B cell (primary cell): ENCODE data around the gene KCTD10. TPM values are rescaled to one million over a fixed set of nuclear protein-coding genes. Genes with fewer than 3 reads are reported as not detected.
"Not testable (repeated sequence)": the region's sequence is repeated elsewhere in the genome, so short reads cannot be mapped to it uniquely, and the experiment has no call there.

Experiments
- ATAC-seq: fragments of 200-7000 bp; cut with Tn5 transposase; one replicate; pipeline ENCODE4 v1.10.0; 2021; ENCODE audit warnings: low read depth, mild to moderate bottlenecking, moderate number of reproducible peaks, moderate library complexity
- CTCF ChIA-PET: fragments of 350-600 bp; sonication (Branson Sonifier 250); formaldehyde crosslinking; loops from one replicate; lab custom pipeline; 2021; ENCODE audit warnings: antibody characterized with exemption, inconsistent platforms; lab: Charles Lee
- POLR2A ChIA-PET: fragments of 350-600 bp; sonication (Branson Sonifier 250); formaldehyde crosslinking; loops from one replicate; lab custom pipeline; 2021; ENCODE audit warnings: antibody characterized with exemption; lab: Charles Lee
- DNase-seq: peaks from one replicate; pipeline ENCODE4 v3.0.0; 2013
- H2AFZ ChIP-seq: 2 replicates; pipeline ENCODE4 v1.6.1; 2012; ENCODE audit warnings: mild to moderate bottlenecking, low read depth, low read length; ENCODE audit not compliant: insufficient read depth, poor library complexity, severe bottlenecking
- H3K27ac ChIP-seq, 2 donors: 1 replicate in 1 of 2; 2 replicates in 1 of 2; pipeline ENCODE4 v1.5.1; 2012 to 2013; ENCODE audit warnings: low read length in 2 of 2, mild to moderate bottlenecking in 2 of 2, moderate library complexity in 1 of 2
- H3K27me3 ChIP-seq, 4 experiments: fragments of 200-600 bp in 1 of 4; sonication (generic) in 1 of 4; replicated peaks in 1 of 4; 1 replicate in 2 of 4; 2 replicates in 2 of 4; pipeline versions ENCODE4 v1.6.1 to v1.7.0; 2013 to 2016; ENCODE audit warnings: low read length in 3 of 4, mild to moderate bottlenecking in 2 of 4, mixed read lengths in 1 of 4, moderate library complexity in 1 of 4; ENCODE audit not compliant: insufficient read depth in 4 of 4, control insufficient read depth in 3 of 4; ENCODE audit errors: control extremely low read depth in 1 of 4
- H3K36me3 ChIP-seq, 2 experiments: replicated peaks in 1 of 2; 1 replicate in 1 of 2; 2 replicates in 1 of 2; pipeline versions ENCODE4 v1.6.1 to v1.7.1; 2013; ENCODE audit warnings: low read length in 1 of 2; ENCODE audit not compliant: insufficient read depth in 2 of 2, control insufficient read depth in 1 of 2; ENCODE audit errors: control extremely low read depth in 1 of 2, extremely low read depth in 1 of 2
- H3K4me1 ChIP-seq, 2 donors: fragments of 200-600 bp in 1 of 2; sonication (generic) in 1 of 2; 1 replicate in 1 of 2; 2 replicates in 1 of 2; pipeline versions ENCODE4 v1.5.1 to v1.6.1; 2013 to 2017; ENCODE audit warnings: low read length in 2 of 2; ENCODE audit not compliant: control insufficient read depth in 2 of 2, insufficient read depth in 2 of 2
- H3K4me2 ChIP-seq: replicated peaks from 2 replicates; pipeline ENCODE3; 2012; ENCODE audit warnings: mild to moderate bottlenecking, low read depth, low read length; ENCODE audit not compliant: poor library complexity, severe bottlenecking
- H3K4me3 ChIP-seq, 5 experiments: fragments of 200-600 bp in 1 of 5; sonication (generic) in 1 of 5; 1 replicate in 3 of 5; 2 replicates in 2 of 5; pipeline versions ENCODE4 v1.5.1 to v1.7.0; 2011 to 2016; ENCODE audit warnings: low read length in 4 of 5, mild to moderate bottlenecking in 4 of 5, low read depth in 2 of 5, control low read depth in 1 of 5, moderate library complexity in 1 of 5; ENCODE audit not compliant: insufficient read depth in 1 of 5; ENCODE audit errors: control extremely low read depth in 1 of 5, extremely low read depth in 1 of 5
- H3K79me2 ChIP-seq: fragments of 200-600 bp; sonication (generic); one replicate; pipeline ENCODE4 v1.6.0; 2016; ENCODE audit warnings: low read length; ENCODE audit not compliant: control insufficient read depth, insufficient read depth
- H3K9ac ChIP-seq: fragments of 200-600 bp; sonication (generic); 2 replicates; pipeline ENCODE4 v1.6.1; 2017; ENCODE audit warnings: mild to moderate bottlenecking, low read length, moderate library complexity
- H3K9me3 ChIP-seq, 3 donors: one replicate each; pipeline versions ENCODE4 v1.6.1 to v1.7.1; 2013; ENCODE audit warnings: low read length in 2 of 3; ENCODE audit not compliant: control insufficient read depth in 2 of 3, insufficient read depth in 1 of 3; ENCODE audit errors: control extremely low read depth in 1 of 3
- H4K20me1 ChIP-seq: 2 replicates; pipeline ENCODE4 v1.6.0; 2012; ENCODE audit warnings: mild to moderate bottlenecking, low read length; ENCODE audit not compliant: insufficient read depth, control insufficient read depth, poor library complexity, severe bottlenecking
- H3K27ac Mint-ChIP-seq: one replicate; pipeline ENCODE4 v1.8.0; 2021; ENCODE audit warnings: mixed read lengths
- H3K27me3 Mint-ChIP-seq: one replicate; pipeline ENCODE4 v1.8.0; 2021; ENCODE audit warnings: mixed read lengths
- H3K4me1 Mint-ChIP-seq: one replicate; pipeline ENCODE4 v1.8.0; 2021; ENCODE audit warnings: mixed read lengths
- H3K4me3 Mint-ChIP-seq: one replicate; pipeline ENCODE4 v1.8.0; 2021; ENCODE audit warnings: mixed read lengths
- H3K9me3 Mint-ChIP-seq: one replicate; pipeline ENCODE4 v1.8.0; 2022; ENCODE audit warnings: mixed read lengths; ENCODE audit not compliant: insufficient read depth
- CTCF ChIP-seq: fragments of 200-600 bp; IDR thresholded peaks from one replicate; pipeline ENCODE4 v1.8.0; 2022; ENCODE audit warnings: antibody characterized with exemption, mild to moderate bottlenecking
- EZH2 ChIP-seq: IDR thresholded peaks from 2 replicates; pipeline ENCODE4 v1.6.1; 2012; ENCODE audit warnings: borderline replicate concordance, low read depth, mild to moderate bottlenecking, moderate library complexity, low read length; ENCODE audit not compliant: insufficient read depth, poor library complexity, severe bottlenecking
- WGBS: methylation state at CpG from one replicate; pipeline ENCODE4 v1.1.5; 2013; ENCODE audit warnings: missing lambda C conversion rate; ENCODE audit not compliant: insufficient coverage; 5-methylcytosine and 5-hydroxymethylcytosine counted together
- intact Hi-C: fragments of 100-400 bp; cut with micrococcal nuclease; formaldehyde crosslinking; loops from one replicate; pipeline ENCODE4 v1.10.0; 2022
- polyA plus RNA-seq: library from polyadenylated mRNA; depleted of rRNA; stranded (reverse); fragments of >200 nt; gene quantifications from 2 replicates; pipeline ENCODE4 v1.2.3, GENCODE V29; 2012
- total RNA-seq, 2 donors: library from RNA; stranded (reverse); fragments of 120-200 nt in 1 of 2; gene quantifications; 1 replicate in 1 of 2; 2 replicates in 1 of 2; pipeline versions ENCODE4 v1.2.3 to v1.2.4, GENCODE V29; 2013 to 2022

Gene KCTD10
- total and polyA plus RNA-seq, 2 donors (not counting 1 experiment from before 2014, with no cell fraction given) = 15.4 to 30.9 TPM

GRCh38 chr12:109439951-109440350 lies 37.1 kb downstream of the KCTD10 start:
- DNase-seq, intact Hi-C loops, H2AFZ ChIP-seq, H3K4me1 Mint-ChIP-seq, H3K9me3 ChIP-seq, H3K36me3 ChIP-seq, H4K20me1 ChIP-seq, ATAC-seq, H3K27ac ChIP-seq, H3K79me2 ChIP-seq, H3K27me3 Mint-ChIP-seq, H3K9me3 Mint-ChIP-seq, H3K27ac Mint-ChIP-seq, POLR2A ChIA-PET, H3K4me1 ChIP-seq, H3K9ac ChIP-seq, H3K27me3 ChIP-seq, H3K4me2 ChIP-seq, H3K4me3 ChIP-seq, CTCF ChIA-PET, H3K4me3 Mint-ChIP-seq: not testable (repeated sequence)
- 98% methylated on average over 12 of the region's 13 CpGs for WGBS

- no peaks in the 10 kb centered on the region for H3K27me3 ChIP-seq
- H3K4me1 Mint-ChIP-seq = no peaks in the 10 kb centered on the region
- intact Hi-C loops = no loop called here
- no peaks in the 10 kb centered on the region for H3K9me3 Mint-ChIP-seq
- no peak for DNase-seq
- no peak overlapping the region for H3K27ac Mint-ChIP-seq
- CTCF ChIA-PET = interaction anchor here (0.6 kb wide), 1 partner anchor 12 kb away, joined by 4 read pairs; no protein-coding TSS in a partner anchor
- H3K79me2 ChIP-seq = no peaks in the 10 kb centered on the region
- H3K27me3 Mint-ChIP-seq = no peaks in the 10 kb centered on the region
- no peak overlapping the region for H3K27ac ChIP-seq
- H2AFZ ChIP-seq = no peak overlapping the region
- POLR2A ChIA-PET = no interaction called here
- no peak overlapping the region for H3K9ac ChIP-seq
- ATAC-seq = no peak
- 92% methylated on average over 2 of the region's 6 CpGs for WGBS
- no peak overlapping the region for H3K4me3 ChIP-seq
- TF ChIP-seq CTCF (no peak), EZH2 (no peak)
- H3K4me1 ChIP-seq = no peaks in the 10 kb centered on the region
- no peak overlapping the region for H3K4me2 ChIP-seq
- H3K9me3 ChIP-seq = no peaks in the 10 kb centered on the region
- H3K4me3 Mint-ChIP-seq = no peak overlapping the region
- H3K36me3 ChIP-seq = no peaks in the 10 kb centered on the region
- H4K20me1 ChIP-seq = no peaks in the 10 kb centered on the region
Measured at GRCh38 chr12:109439181-109439580, 37.9 kb downstream of the KCTD10 start.
